ENCODE data around the gene COPG2.

The COPG2 gene

GRCh38 chr7:130655286-130655685, 13.3 kb downstream of the COPG2 start:
- no peak for DNase-seq (ENCODE audit: low read depth)
- no peak overlapping the region for H3K4me3 ChIP-seq (ENCODE audit: low read depth, low read length)
- TF ChIP-seq, protein P1, sequence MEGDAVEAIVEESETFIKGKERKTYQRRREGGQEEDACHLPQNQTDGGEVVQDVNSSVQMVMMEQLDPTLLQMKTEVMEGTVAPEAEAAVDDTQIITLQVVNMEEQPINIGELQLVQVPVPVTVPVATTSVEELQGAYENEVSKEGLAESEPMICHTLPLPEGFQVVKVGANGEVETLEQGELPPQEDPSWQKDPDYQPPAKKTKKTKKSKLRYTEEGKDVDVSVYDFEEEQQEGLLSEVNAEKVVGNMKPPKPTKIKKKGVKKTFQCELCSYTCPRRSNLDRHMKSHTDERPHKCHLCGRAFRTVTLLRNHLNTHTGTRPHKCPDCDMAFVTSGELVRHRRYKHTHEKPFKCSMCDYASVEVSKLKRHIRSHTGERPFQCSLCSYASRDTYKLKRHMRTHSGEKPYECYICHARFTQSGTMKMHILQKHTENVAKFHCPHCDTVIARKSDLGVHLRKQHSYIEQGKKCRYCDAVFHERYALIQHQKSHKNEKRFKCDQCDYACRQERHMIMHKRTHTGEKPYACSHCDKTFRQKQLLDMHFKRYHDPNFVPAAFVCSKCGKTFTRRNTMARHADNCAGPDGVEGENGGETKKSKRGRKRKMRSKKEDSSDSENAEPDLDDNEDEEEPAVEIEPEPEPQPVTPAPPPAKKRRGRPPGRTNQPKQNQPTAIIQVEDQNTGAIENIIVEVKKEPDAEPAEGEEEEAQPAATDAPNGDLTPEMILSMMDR (IDR thresholded peaks at IDR 0.05; ENCODE audit: low read depth, low read length, missing control alignments), result no peak
- in situ Hi-C loops (cut with HindIII; ENCODE audit: low sequenced_read_pairs), result no loop called here

DNA sequence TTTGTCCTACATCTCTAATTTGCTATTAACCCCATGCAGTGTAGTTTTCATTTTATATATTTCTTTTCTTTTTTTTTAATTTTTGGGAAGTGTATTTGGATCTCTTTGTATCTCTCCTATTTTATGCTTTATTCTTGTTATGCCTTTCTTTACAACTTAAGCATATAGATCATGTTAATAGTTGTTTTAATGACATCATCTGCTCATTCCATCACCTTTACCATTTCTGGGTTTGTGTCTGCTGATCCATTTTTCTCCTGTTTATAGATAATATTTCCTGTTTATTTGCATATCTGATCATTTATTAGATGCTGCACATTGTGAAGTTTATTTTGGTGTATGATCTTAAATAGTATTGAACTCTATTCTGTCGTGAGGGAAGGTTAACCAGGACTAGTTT, 13.7 kb downstream of the COPG2 start:
- TF ChIP-seq, protein P1 (IDR thresholded peaks at IDR 0.05; ENCODE audit: low read depth, low read length, missing control alignments), result no peak
- DNase-seq (ENCODE audit: low read depth), result no peak
- H3K4me3 ChIP-seq (ENCODE audit: low read depth, low read length), result no peak overlapping the region
- in situ Hi-C loops (cut with HindIII; ENCODE audit: low sequenced_read_pairs), result no loop called here

DNA sequence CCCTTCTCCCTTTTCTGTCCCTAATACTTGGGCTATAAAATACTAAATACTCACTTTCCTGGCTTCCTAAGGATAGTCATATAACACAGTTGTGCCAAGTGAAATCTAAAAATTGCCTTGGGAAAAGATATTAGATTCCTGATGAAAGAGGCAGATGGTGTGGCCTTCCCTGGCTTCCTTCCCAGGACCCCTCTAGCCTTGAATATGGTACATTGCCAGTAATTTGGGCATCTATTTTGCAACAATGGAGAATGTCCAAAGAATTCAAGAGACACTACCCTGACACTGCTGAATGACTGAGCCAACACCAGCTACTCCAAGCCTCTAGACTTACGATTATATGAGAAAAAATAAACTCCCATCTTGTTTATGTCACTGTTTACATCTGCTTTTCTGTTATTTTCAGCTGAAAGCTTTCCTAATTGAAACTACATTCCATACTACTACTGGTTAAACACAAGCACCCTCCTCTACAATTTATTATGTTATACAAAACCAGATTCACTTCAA, 17.9 kb downstream of the COPG2 start:
- TF ChIP-seq, protein P1 (IDR thresholded peaks at IDR 0.05; ENCODE audit: low read depth, low read length, missing control alignments), result no peak
- DNase-seq (ENCODE audit: low read depth), result no peak
- in situ Hi-C loops (cut with HindIII; ENCODE audit: low sequenced_read_pairs), result no loop called here
- H3K4me3 ChIP-seq (ENCODE audit: low read depth, low read length), result no peak overlapping the region

GRCh38 chr7:130649004-130649790, 19.4 kb downstream of the COPG2 start:
- in situ Hi-C loops (cut with HindIII; ENCODE audit: low sequenced_read_pairs), result no loop called here
- DNase-seq (ENCODE audit: low read depth), result no peak
- TF ChIP-seq, protein P1 (IDR thresholded peaks at IDR 0.05; ENCODE audit: low read depth, low read length, missing control alignments), result no peak
- no peak overlapping the region for H3K4me3 ChIP-seq (ENCODE audit: low read depth, low read length)

DNA sequence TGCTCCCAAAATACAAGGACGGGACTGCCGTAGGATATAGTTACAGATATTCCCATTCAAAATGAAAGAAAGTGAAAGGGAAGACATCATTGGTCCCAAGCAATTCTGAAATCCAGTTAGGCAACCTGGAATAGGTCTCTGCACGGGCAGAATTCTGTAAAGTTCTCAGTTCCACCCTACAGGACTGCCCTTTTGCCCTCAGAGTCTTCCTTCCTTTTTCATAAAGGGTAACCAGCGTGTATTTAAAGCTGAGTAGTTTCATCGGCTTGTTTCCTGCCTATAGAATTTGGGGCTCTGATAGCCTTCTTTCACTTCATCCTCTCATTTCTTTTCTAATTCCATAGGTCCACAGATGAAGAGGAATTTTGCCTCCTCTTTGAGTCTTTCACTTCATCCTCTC, 20.0 kb downstream of the COPG2 start:
- H3K4me3 ChIP-seq (ENCODE audit: low read depth, low read length), result no peak overlapping the region
- DNase-seq (ENCODE audit: low read depth), result no peak
- in situ Hi-C loops (cut with HindIII; ENCODE audit: low sequenced_read_pairs), result no loop called here
- TF ChIP-seq, protein P1 (IDR thresholded peaks at IDR 0.05; ENCODE audit: low read depth, low read length, missing control alignments), result no peak

GRCh38 chr7:130642383-130642782, 26.2 kb downstream of the COPG2 start:
- in situ Hi-C loops (cut with HindIII; ENCODE audit: low sequenced_read_pairs), result no loop called here
- DNase-seq (ENCODE audit: low read depth), result no peak
- TF ChIP-seq, protein P1 (IDR thresholded peaks at IDR 0.05; ENCODE audit: low read depth, low read length, missing control alignments), result no peak
- H3K4me3 ChIP-seq (ENCODE audit: low read depth, low read length), result no peak overlapping the region

Measured in astrocyte of the cerebellum (primary cell).